ENCODE results near the gene MBOAT1. TPM values are rescaled to one million over a fixed set of nuclear protein-coding genes. Genes with fewer than 3 reads are reported as not detected.
"Not testable (repeated sequence)": the region's sequence is repeated elsewhere in the genome, so short reads cannot be mapped to it uniquely, and the experiment has no call there.

MBOAT1 gene
- total and polyA plus RNA-seq, 3 experiments from 2014 or later: 3.2 to 12.5 (median 11.6) TPM

DNA sequence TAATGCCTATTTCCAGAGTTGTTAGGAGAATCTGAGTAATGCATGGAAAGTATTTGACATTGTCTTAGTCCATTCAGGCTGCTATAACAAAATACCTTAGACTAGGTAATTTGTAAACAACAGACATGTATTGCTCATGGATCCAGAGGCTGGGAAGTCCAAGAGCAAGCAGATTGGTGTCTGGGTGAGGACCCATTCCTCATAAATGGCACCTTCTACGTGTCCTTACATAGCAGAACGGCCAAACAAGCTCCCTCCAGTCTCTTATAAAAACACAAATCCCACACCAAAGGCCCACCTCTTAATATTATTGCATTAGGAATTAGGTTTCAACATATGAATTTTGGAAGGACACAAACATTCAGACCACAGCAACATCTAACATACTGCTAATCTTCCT lies 30.2 kb downstream of the MBOAT1 start:
- no peak for DNase-seq
- Histone ChIP-seq H3K4me1 (ENCODE audit: insufficient read depth, low read length) (no peaks in the 10 kb centered on the region), H3K27ac (ENCODE audit: low read depth, low read length) (no peak overlapping the region), H3K4me3 (ENCODE audit: low read length) (no peak overlapping the region), H3K27me3 (ENCODE audit: insufficient read depth, low read length, poor library complexity, severe bottlenecking) (no peaks in the 10 kb centered on the region), H3K9me3 (ENCODE audit: low read length) (no peaks in the 10 kb centered on the region), H3K36me3 (ENCODE audit: insufficient read depth, low read length) (no peaks in the 10 kb centered on the region)
- ChIA-PET CTCF (no interaction called here), POLR2A (no interaction called here)
- Mint-ChIP-seq H3K27ac (peak overlapping the region in 1 of 8 donors; percentile 79), H3K27me3 (no peaks in the 10 kb centered on the region), H3K36me3 (peaks cover 24 to 34% (median 24%) of the 10 kb centered on the region in 3 donors), H3K4me1 (peaks cover 10 to 25% (median 21%) of the 10 kb centered on the region in 3 donors), H3K9me3 (no peaks in the 10 kb centered on the region), H3K4me3 (no peak overlapping the region)

DNA sequence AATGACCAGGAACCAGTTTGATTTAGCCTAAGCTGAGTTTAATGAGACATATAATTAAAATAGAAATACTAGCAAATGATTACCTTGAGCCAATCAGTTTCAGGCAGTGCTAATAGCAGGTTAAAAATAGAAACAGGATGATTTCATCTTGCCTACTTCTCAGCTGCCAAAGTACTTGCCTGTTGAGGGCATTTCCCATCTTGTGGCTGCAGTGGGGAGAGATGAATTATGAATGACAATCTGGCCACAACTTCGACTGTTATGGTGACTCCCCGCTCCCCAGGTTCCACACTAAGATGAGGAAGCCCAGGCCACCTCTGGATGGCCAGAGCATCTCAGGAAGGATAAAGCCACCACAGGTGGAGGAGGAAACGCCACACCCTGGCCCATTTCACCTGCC lies 31.3 kb downstream of the MBOAT1 start:
- peaks cover 18 to 25% (median 21%) of the 10 kb centered on the region in 3 donors for H3K36me3 Mint-ChIP-seq
- ChIA-PET POLR2A (no interaction called here), CTCF (no interaction called here)
- H3K4me1 Mint-ChIP-seq: peaks cover 10 to 21% (median 21%) of the 10 kb centered on the region in 3 donors
- Histone ChIP-seq H3K27me3 (ENCODE audit: insufficient read depth, low read length, poor library complexity, severe bottlenecking) (no peaks in the 10 kb centered on the region), H3K36me3 (ENCODE audit: insufficient read depth, low read length) (no peaks in the 10 kb centered on the region), H3K27ac (ENCODE audit: low read depth, low read length) (no peak overlapping the region), H3K4me3 (ENCODE audit: low read length) (no peak overlapping the region), H3K9me3 (ENCODE audit: low read length) (no peaks in the 10 kb centered on the region), H3K4me1 (ENCODE audit: insufficient read depth, low read length) (no peaks in the 10 kb centered on the region)
- H3K27ac Mint-ChIP-seq: peak overlapping the region in 1 of 8 donors; percentile 18
- no peak for DNase-seq
- H3K4me3 Mint-ChIP-seq: no peak overlapping the region
- no peaks in the 10 kb centered on the region for H3K9me3 Mint-ChIP-seq
- no peaks in the 10 kb centered on the region for H3K27me3 Mint-ChIP-seq

GRCh38 chr6:20179287-20180045 lies 32.8 kb downstream of the MBOAT1 start:
- H3K27me3 Mint-ChIP-seq; H3K36me3 ChIP-seq (ENCODE audit: insufficient read depth, low read length); DNase-seq; H3K27ac ChIP-seq (ENCODE audit: low read depth, low read length); H3K9me3 ChIP-seq (ENCODE audit: low read length); H3K4me3 Mint-ChIP-seq; POLR2A ChIA-PET; H3K9me3 Mint-ChIP-seq; H3K4me1 ChIP-seq (ENCODE audit: insufficient read depth, low read length); H3K4me3 ChIP-seq (ENCODE audit: low read length); H3K27me3 ChIP-seq (ENCODE audit: insufficient read depth, low read length, poor library complexity, severe bottlenecking): not testable (repeated sequence)
- Mint-ChIP-seq H3K36me3 (peaks cover 18 to 21% (median 20%) of the 10 kb centered on the region in 3 donors), H3K4me1 (peaks cover 14 to 28% (median 26%) of the 10 kb centered on the region in 3 donors), H3K27ac (peak overlapping the region in 1 of 8 donors; percentile 8)
- CTCF ChIA-PET: interaction anchor here (1.5 kb wide), 1 partner anchor 9 kb away, joined by 4 read pairs; no protein-coding TSS in a partner anchor

- Mint-ChIP-seq H3K4me3 (no peak overlapping the region), H3K36me3 (peaks cover 14 to 18% (median 17%) of the 10 kb centered on the region in 3 donors), H3K27ac (peak overlapping the region in 1 of 8 donors; percentile 71), H3K27me3 (no peaks in the 10 kb centered on the region), H3K4me1 (peaks cover 26 to 39% (median 38%) of the 10 kb centered on the region in 3 donors), H3K9me3 (no peaks in the 10 kb centered on the region)
- no peaks in the 10 kb centered on the region for H3K27me3 ChIP-seq (ENCODE audit: insufficient read depth, low read length, poor library complexity, severe bottlenecking)
- CTCF ChIA-PET: no interaction called here
- peaks cover 11% of the 10 kb centered on the region for H3K4me1 ChIP-seq (ENCODE audit: insufficient read depth, low read length)
- no peak overlapping the region for H3K4me3 ChIP-seq (ENCODE audit: low read length)
- H3K27ac ChIP-seq (ENCODE audit: low read depth, low read length): no peak overlapping the region
- no peaks in the 10 kb centered on the region for H3K9me3 ChIP-seq (ENCODE audit: low read length)
- H3K36me3 ChIP-seq (ENCODE audit: insufficient read depth, low read length): no peaks in the 10 kb centered on the region
- POLR2A ChIA-PET: no interaction called here
- DNase-seq: no peak
These were observed 33.9 kb downstream of the MBOAT1 start for GRCh38 chr6:20178327-20178726.

DNA sequence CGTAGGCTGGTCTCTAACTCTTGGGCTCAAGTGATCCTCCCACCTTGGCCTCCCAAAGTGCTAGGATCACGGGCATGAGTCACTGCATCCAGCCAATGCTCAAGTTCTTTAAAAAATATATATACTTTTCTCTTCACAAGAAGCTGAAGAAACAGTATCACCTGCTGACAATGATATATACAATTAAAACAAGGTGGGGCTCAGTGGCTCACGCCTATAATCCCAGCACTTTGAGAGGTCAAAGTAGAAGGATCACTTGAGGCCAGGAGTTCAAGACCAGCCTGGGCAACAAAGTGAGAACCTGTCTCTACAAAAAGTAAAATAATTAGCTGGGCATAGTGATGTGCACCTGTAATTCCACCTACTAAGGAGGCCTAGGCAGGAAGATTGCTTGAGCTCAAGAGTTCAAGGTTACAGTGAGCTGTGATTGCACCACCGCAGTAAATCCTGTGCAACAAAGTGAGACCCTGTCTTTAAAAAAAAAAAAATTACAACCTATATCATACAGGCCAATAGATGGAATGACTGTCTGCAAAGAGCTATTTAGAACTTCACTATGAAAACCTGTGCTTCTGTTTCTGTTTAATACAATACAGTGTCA lies 36.4 kb downstream of the MBOAT1 start:
- H3K9me3 ChIP-seq (ENCODE audit: low read length): no peaks in the 10 kb centered on the region
- POLR2A ChIA-PET: no interaction called here
- peaks cover 25 to 31% (median 30%) of the 10 kb centered on the region in 3 donors for H3K4me1 Mint-ChIP-seq
- H3K4me1 ChIP-seq (ENCODE audit: insufficient read depth, low read length): peaks cover 12% of the 10 kb centered on the region
- CTCF ChIA-PET: no interaction called here
- H3K27ac Mint-ChIP-seq: no peak overlapping the region
- no peak overlapping the region for H3K4me3 ChIP-seq (ENCODE audit: low read length)
- H3K27me3 ChIP-seq (ENCODE audit: insufficient read depth, low read length, poor library complexity, severe bottlenecking): no peaks in the 10 kb centered on the region
- no peaks in the 10 kb centered on the region for H3K9me3 Mint-ChIP-seq
- H3K36me3 Mint-ChIP-seq: peaks cover 4 to 14% (median 10%) of the 10 kb centered on the region in 3 donors
- H3K36me3 ChIP-seq (ENCODE audit: insufficient read depth, low read length): no peaks in the 10 kb centered on the region
- no peak overlapping the region for H3K27ac ChIP-seq (ENCODE audit: low read depth, low read length)
- no peak for DNase-seq
- no peaks in the 10 kb centered on the region for H3K27me3 Mint-ChIP-seq
- peak overlapping the region in 1 of 7 donors; percentile 18 for H3K4me3 Mint-ChIP-seq

DNA sequence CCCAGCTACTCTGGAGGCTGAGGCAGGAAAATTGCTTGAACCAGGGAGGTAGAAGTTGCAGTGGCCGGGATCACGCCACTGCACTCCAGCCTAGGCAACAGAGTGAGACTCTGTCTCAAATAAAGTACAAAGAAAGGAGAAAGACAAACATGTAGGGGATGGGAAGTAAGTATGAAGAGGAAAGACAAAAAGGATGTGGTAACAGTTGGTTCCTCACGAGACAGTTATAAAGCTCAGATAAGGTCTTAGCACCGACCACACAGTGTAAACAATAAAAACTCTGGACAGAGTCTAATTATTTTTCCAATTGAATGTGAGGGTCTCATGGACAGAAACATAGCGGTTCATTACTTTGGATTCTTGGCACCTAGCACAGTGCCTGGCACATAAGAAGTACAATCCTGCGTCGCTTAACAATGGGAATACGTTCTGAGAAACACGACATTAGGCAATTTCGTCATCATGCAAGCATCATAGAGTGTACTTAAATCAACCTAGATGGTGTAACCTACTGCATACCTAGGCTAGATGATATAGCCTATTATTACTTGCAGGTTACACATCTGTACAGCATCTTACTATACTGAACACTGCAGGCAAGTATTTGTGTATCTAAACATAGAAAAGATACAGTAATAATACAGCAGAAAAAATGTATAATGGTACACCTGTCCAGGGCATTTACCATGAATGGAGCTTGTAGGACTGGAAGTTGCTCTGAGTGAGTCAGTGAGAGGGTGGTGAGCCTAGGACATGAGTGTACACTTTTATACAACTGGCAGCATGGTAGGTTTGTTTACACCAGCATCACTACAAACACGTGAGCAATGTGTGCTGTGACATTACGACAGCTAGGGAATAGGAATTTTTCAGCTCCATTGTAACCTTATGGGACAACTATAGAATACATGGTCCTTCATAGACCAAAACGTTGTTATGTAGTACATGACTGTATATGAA lies 38.2 kb downstream of the MBOAT1 start:
- H3K4me1 ChIP-seq (ENCODE audit: insufficient read depth, low read length): peaks cover 12% of the 10 kb centered on the region
- H3K4me3 ChIP-seq (ENCODE audit: low read length): no peak overlapping the region
- DNase-seq: no peak
- no peaks in the 10 kb centered on the region for H3K9me3 ChIP-seq (ENCODE audit: low read length)
- Mint-ChIP-seq H3K27me3 (no peaks in the 10 kb centered on the region), H3K27ac (peak overlapping the region; percentile 17 to 79 (median 63)), H3K9me3 (no peaks in the 10 kb centered on the region), H3K36me3 (peaks cover 0 to 8% (median 2%) of the 10 kb centered on the region in 3 donors), H3K4me1 (peaks cover 30 to 46% (median 43%) of the 10 kb centered on the region in 3 donors), H3K4me3 (peak overlapping the region in 6 of 7 donors; percentile 31 to 77 (median 66))
- POLR2A ChIA-PET: no interaction called here
- no peaks in the 10 kb centered on the region for H3K27me3 ChIP-seq (ENCODE audit: insufficient read depth, low read length, poor library complexity, severe bottlenecking)
- CTCF ChIA-PET: no interaction called here
- H3K27ac ChIP-seq (ENCODE audit: low read depth, low read length): no peak overlapping the region
- no peaks in the 10 kb centered on the region for H3K36me3 ChIP-seq (ENCODE audit: insufficient read depth, low read length)

- ChIA-PET CTCF (no interaction called here), POLR2A (no interaction called here)
- Histone ChIP-seq H3K4me1 (ENCODE audit: insufficient read depth, low read length) (peaks cover 12% of the 10 kb centered on the region), H3K36me3 (ENCODE audit: insufficient read depth, low read length) (no peaks in the 10 kb centered on the region), H3K27me3 (ENCODE audit: insufficient read depth, low read length, poor library complexity, severe bottlenecking) (no peaks in the 10 kb centered on the region), H3K27ac (ENCODE audit: low read depth, low read length) (no peak overlapping the region), H3K4me3 (ENCODE audit: low read length) (no peak overlapping the region), H3K9me3 (ENCODE audit: low read length) (no peaks in the 10 kb centered on the region)
- Mint-ChIP-seq H3K4me1 (peaks cover 30 to 46% (median 43%) of the 10 kb centered on the region in 3 donors), H3K4me3 (no peak overlapping the region), H3K27me3 (no peaks in the 10 kb centered on the region), H3K36me3 (peaks cover 0 to 8% (median 2%) of the 10 kb centered on the region in 3 donors), H3K27ac (peak overlapping the region in 3 of 8 donors; percentile 44 to 78 (median 71)), H3K9me3 (no peaks in the 10 kb centered on the region)
- DNase-seq: no peak
These were observed 39.3 kb downstream of the MBOAT1 start for GRCh38 chr6:20172842-20173456.

All from CD8-positive, alpha-beta memory T cell (primary cell).